ENCODE data around the gene MRPL17. TPM values are rescaled to one million over a fixed set of nuclear protein-coding genes. Genes with fewer than 3 reads are reported as not detected.
"Not testable (repeated sequence)": the region's sequence is repeated elsewhere in the genome, so short reads cannot be mapped to it uniquely, and the experiment has no call there.

The MRPL17 gene
- total RNA-seq, 2 donors from 2014 or later = 57.6 to 72.6 TPM

GRCh38 chr11:6719576-6719975, 36.4 kb upstream of the MRPL17 start:
- peaks cover 5% of the 10 kb centered on the region for H3K9me3 Mint-ChIP-seq
- no peak overlapping the region for H3K9ac ChIP-seq (ENCODE audit: extremely low read depth, low read length, poor library complexity, severe bottlenecking)

DNA sequence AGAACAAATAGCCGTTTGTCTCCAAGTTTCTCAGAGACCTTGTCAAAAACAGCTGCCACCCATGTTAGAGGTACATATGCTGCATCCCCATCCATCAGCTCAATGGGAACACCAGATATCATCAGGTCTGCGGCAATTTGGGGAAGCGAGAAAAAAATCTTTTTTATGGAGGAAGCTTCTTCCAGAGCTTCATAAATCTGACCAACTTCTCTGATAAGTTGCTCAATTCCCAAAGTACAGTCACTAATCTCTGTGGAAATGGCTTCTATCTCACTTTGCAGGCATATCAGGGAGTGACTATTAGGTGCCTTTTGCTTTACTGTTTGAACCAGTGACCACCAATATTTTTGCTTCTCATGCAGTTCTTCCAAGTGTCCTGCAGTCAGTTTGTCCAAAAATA, 34.3 kb upstream of the MRPL17 start:
- WGBS, 2 experiments (ENCODE audit: insufficient coverage in 1 of 2, insufficient read length in 1 of 2) = 90 to 96% methylated on average over 3 of the region's 3 CpGs
- Mint-ChIP-seq H3K4me1 (no peaks in the 10 kb centered on the region), H3K4me3 (no peak overlapping the region), H3K9me3 (peaks cover 13% of the 10 kb centered on the region), H3K27me3 (ENCODE audit: insufficient read depth) (peaks cover 28% of the 10 kb centered on the region), H3K27ac (no peak overlapping the region), H3K36me3 (ENCODE audit: low read depth) (no peaks in the 10 kb centered on the region)
- H3K36me3 ChIP-seq (ENCODE audit: control insufficient read depth, insufficient read depth, low read length) = no peaks in the 10 kb centered on the region
- TF ChIP-seq, protein P1, sequence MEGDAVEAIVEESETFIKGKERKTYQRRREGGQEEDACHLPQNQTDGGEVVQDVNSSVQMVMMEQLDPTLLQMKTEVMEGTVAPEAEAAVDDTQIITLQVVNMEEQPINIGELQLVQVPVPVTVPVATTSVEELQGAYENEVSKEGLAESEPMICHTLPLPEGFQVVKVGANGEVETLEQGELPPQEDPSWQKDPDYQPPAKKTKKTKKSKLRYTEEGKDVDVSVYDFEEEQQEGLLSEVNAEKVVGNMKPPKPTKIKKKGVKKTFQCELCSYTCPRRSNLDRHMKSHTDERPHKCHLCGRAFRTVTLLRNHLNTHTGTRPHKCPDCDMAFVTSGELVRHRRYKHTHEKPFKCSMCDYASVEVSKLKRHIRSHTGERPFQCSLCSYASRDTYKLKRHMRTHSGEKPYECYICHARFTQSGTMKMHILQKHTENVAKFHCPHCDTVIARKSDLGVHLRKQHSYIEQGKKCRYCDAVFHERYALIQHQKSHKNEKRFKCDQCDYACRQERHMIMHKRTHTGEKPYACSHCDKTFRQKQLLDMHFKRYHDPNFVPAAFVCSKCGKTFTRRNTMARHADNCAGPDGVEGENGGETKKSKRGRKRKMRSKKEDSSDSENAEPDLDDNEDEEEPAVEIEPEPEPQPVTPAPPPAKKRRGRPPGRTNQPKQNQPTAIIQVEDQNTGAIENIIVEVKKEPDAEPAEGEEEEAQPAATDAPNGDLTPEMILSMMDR (conservative IDR thresholded peaks at IDR 0.05) = no peak
- H3K27me3 ChIP-seq (ENCODE audit: control insufficient read depth, insufficient read depth, low read length, poor library complexity, severe bottlenecking) = peaks cover 5% of the 10 kb centered on the region
- H3K9me3 ChIP-seq (ENCODE audit: control insufficient read depth, low read length) = peaks cover 4% of the 10 kb centered on the region
- H3K27ac ChIP-seq (ENCODE audit: low read depth, low read length) = no peak overlapping the region
- no peak overlapping the region for H3K9ac ChIP-seq (ENCODE audit: extremely low read depth, low read length, poor library complexity, severe bottlenecking)
- no peak overlapping the region for H3K4me3 ChIP-seq (ENCODE audit: low read length)
- H3K4me1 ChIP-seq (ENCODE audit: control insufficient read depth, insufficient read depth, low read length) = no peaks in the 10 kb centered on the region
- no peak for DNase-seq

More at GRCh38 chr11:6719576-6719975, 36.4 kb upstream of the MRPL17 start:
- Histone ChIP-seq H3K9me3 (ENCODE audit: control insufficient read depth, low read length) (peaks cover 5% of the 10 kb centered on the region), H3K36me3 (ENCODE audit: control insufficient read depth, insufficient read depth, low read length) (no peaks in the 10 kb centered on the region), H3K4me3 (ENCODE audit: low read length) (no peak overlapping the region), H3K4me1 (ENCODE audit: control insufficient read depth, insufficient read depth, low read length) (no peaks in the 10 kb centered on the region), H3K27ac (ENCODE audit: low read depth, low read length) (no peak overlapping the region), H3K27me3 (ENCODE audit: control insufficient read depth, insufficient read depth, low read length, poor library complexity, severe bottlenecking) (peaks cover 5% of the 10 kb centered on the region)
- H3K4me3 Mint-ChIP-seq = no peak overlapping the region
- H3K27ac Mint-ChIP-seq = no peak overlapping the region
- TF ChIP-seq, protein P1 (conservative IDR thresholded peaks at IDR 0.05) = no peak
- no peak for DNase-seq
- no peaks in the 10 kb centered on the region for H3K4me1 Mint-ChIP-seq
- H3K36me3 Mint-ChIP-seq (ENCODE audit: low read depth) = no peaks in the 10 kb centered on the region
- H3K27me3 Mint-ChIP-seq (ENCODE audit: insufficient read depth) = peaks cover 24% of the 10 kb centered on the region
- WGBS, 2 experiments (ENCODE audit: insufficient coverage in 1 of 2, insufficient read length in 1 of 2) = 77% methylated on average over 1 of the region's 1 CpG; no CpG with 5 or more reads in 1 of the 2 experiments

GRCh38 chr11:6711552-6711951, 28.4 kb upstream of the MRPL17 start:
- peaks cover 23% of the 10 kb centered on the region for H3K9me3 Mint-ChIP-seq
- not testable (repeated sequence) for H3K4me1 ChIP-seq (ENCODE audit: control insufficient read depth, insufficient read depth, low read length); H3K36me3 ChIP-seq (ENCODE audit: control insufficient read depth, insufficient read depth, low read length); H3K27ac Mint-ChIP-seq; H3K4me3 Mint-ChIP-seq; H3K4me1 Mint-ChIP-seq; H3K9ac ChIP-seq (ENCODE audit: extremely low read depth, low read length, poor library complexity, severe bottlenecking); H3K27me3 ChIP-seq (ENCODE audit: control insufficient read depth, insufficient read depth, low read length, poor library complexity, severe bottlenecking); H3K4me3 ChIP-seq (ENCODE audit: low read length); H3K9me3 ChIP-seq (ENCODE audit: control insufficient read depth, low read length); H3K36me3 Mint-ChIP-seq (ENCODE audit: low read depth); H3K27ac ChIP-seq (ENCODE audit: low read depth, low read length)
- TF ChIP-seq, protein P1 (conservative IDR thresholded peaks at IDR 0.05) = peak; percentile 67
- H3K27me3 Mint-ChIP-seq (ENCODE audit: insufficient read depth) = peaks cover 19% of the 10 kb centered on the region
- DNase-seq = peak; percentile 86
- WGBS, 2 experiments (ENCODE audit: insufficient coverage in 1 of 2, insufficient read length in 1 of 2) = 95% methylated on average over 7 of the region's 7 CpGs; no CpG with 5 or more reads in 1 of the 2 experiments

Data from endodermal cell (in vitro differentiated cells).